Central memory CD4-positive, alpha-beta T cell (primary cell): ENCODE data around the gene F2RL1.
"Not testable (repeated sequence)": the region's sequence is repeated elsewhere in the genome, so short reads cannot be mapped to it uniquely, and the experiment has no call there.

Experiments used
- DNase-seq: peaks from one replicate; pipeline ENCODE4 v3.0.0; 2022
- total RNA-seq, 3 experiments: gene quantifications; one replicate each; lab custom pipeline; 2026; lab: John Stamatoyannopoulos, UW

Gene F2RL1
- 1.5 to 38.9 (median 4.9) reads per million in 3 experiments for total RNA-seq

DNA sequence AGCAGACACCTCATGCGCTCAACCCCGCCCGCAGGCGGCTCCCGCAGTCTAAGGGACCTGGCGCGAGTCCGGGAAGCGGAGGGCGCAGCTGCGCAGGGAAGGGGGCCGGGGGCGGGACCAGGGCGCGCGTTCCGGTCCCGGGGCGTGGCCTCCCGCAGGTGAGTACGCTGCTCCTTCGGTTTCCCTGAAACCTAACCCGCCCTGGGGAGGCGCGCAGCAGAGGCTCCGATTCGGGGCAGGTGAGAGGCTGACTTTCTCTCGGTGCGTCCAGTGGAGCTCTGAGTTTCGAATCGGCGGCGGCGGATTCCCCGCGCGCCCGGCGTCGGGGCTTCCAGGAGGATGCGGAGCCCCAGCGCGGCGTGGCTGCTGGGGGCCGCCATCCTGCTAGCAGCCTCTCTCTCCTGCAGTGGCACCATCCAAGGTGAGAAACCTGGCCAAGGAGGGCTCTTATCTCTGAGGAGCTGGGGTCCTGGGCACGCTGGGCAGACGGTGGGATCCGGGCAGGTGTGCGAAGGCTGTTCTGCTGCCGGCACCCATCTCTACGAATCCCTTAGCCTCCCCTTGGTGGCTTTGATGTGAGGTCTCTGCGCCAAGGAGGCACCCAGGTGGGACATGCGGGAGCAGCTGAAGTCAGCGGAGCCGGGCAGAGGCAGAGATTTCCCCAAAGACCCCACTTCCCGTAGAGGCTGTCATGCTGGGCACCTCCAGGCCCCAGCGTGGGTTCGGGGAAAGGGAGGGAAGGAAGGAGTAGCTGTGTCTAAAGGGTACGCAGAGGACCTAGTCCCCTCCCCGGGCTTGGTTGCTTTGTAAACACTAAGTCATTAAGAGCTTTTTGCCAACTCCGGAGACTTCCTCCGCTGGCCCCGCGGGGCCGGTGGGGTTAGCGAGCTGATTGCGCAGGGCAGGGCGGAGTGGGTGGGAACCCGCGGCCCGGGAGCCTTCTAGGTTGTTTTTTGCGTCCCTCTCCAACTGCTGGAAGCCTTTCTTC lies at the start of gene F2RL1:
TSS of gene F2RL1 (plus strand) at position 187 of the 988 bp plus-strand sequence. CDS start at position 340, 153 bp downstream.
- peak; percentile 32 for DNase-seq

DNA sequence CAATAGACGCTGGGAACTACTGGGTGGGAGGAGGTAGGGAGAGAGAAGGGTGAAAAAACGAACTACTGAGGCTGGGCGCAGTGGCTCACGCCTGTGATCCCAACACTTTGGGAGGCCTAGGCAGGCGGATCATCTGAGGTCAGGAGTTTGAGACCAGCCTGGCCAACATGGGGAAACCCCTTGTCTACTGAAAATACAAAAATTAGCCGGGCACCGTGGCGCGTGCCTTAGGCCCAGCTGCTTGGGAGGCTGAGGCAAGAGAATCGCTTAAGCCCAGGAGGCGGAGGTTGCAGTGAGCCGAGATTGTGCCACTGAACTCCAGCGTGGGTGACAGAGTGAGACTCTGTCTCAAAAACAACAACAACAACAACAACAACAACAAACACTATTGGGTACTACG lies 47.8 kb upstream of the F2RL1 start:
- DNase-seq = not testable (repeated sequence)

GRCh38 chr5:76771705-76772405 lies 47.0 kb upstream of the F2RL1 start:
- no peak for DNase-seq

DNA sequence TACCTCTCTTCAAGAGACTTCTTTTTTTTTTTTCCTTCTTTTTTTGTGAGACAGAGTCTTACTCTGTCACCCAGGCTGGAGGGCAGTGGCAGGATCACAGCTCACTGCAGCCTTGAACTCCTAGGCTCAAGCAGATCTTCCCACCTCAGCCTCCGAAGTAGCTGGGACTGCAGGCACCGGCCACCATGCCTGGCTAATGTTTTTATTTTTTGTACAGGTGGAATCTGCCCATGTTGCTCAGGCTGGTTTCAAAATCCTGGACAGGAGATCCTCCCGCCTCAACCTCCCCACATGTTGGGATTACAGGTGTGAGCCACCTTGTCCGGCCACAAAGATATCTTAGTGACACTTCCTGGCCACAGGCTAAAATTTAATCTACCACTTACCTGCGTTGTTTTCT lies 42.9 kb upstream of the F2RL1 start:
- DNase-seq = no peak

DNA sequence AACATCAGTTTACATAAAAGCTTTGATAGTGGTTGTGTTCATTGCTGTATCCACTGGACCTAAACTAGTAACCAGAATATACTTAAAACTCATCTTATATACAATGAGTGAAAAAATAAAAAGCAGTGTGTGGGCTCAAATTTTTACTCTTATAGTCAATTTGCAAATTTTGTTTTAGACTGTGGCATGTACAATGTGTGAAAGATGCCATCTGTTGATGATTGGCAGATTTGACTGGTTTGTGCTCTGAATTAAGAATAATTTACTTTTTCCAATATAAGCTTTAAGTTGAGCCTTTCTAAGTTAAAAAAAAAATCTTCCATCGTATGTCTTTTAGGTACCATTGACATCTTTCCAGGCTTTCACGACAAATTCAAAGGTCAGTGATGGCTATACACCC lies 42.4 kb upstream of the F2RL1 start:
- DNase-seq = no peak

DNA sequence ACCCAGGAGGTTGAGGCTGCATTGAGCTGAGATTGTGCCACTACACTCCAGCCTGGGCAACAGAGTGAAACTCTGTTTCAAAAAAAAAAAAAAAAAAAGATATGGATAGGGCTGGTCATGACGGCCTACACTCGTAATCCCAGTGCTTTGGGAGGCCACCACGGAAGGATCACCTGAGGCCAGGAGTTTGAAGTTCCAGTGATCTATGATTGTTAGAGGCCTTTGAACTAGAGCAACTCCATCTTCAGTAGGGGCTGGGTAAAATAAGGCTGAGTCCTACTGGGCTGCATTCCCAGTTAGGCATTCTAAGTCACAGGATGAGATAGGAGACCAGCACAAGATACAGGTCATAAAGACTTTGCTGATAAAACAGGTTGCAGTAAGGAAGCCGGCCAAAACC lies 38.2 kb upstream of the F2RL1 start:
- not testable (repeated sequence) for DNase-seq

GRCh38 chr5:76781775-76782174 lies 37.1 kb upstream of the F2RL1 start:
- no peak for DNase-seq

DNA sequence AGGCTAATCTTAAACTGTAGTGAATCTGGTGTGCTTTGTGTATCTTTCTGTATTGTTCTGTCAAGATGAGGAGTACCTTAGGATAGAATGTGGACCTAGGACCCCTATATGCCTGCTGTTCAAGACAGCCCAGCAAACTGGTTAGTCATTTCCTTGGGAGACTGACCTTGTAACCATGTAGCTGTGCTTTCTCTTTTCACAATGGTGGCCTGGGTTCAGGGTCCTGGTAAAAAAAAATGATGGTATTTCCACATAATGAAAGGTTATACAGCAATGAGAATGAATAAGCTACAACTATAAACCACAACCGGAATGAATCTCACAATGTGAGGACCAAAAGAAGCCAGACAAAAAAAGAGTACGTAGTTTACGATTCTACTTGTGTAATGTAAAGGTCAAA lies 36.4 kb upstream of the F2RL1 start:
- DNase-seq = no peak

GRCh38 chr5:76787237-76787636 lies 31.6 kb upstream of the F2RL1 start:
- no peak for DNase-seq

DNA sequence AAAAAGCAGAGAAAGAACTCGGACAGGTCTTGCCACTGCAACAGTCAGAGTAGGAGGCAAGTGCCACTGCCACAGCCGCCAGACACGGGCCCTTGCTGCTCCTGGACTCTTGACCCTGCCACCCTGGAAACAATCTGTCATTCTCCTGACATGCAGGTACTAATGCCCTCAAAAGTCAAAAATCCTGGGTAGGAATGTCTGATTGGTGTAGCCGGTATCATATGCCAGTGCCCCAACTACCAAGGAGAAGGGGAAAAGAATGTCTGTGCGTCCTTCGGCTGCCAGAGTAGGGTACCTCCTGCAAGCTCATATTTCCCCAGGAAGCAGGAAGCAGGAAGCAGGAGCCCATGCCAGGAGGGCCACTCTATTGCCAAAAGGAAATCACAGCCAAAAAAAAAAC lies 30.5 kb upstream of the F2RL1 start:
- DNase-seq = no peak

- not testable (repeated sequence) for DNase-seq
These were observed 29.6 kb upstream of the F2RL1 start for GRCh38 chr5:76789275-76789674.

- DNase-seq = no peak
These were observed 28.7 kb upstream of the F2RL1 start for GRCh38 chr5:76789991-76790581.

DNA sequence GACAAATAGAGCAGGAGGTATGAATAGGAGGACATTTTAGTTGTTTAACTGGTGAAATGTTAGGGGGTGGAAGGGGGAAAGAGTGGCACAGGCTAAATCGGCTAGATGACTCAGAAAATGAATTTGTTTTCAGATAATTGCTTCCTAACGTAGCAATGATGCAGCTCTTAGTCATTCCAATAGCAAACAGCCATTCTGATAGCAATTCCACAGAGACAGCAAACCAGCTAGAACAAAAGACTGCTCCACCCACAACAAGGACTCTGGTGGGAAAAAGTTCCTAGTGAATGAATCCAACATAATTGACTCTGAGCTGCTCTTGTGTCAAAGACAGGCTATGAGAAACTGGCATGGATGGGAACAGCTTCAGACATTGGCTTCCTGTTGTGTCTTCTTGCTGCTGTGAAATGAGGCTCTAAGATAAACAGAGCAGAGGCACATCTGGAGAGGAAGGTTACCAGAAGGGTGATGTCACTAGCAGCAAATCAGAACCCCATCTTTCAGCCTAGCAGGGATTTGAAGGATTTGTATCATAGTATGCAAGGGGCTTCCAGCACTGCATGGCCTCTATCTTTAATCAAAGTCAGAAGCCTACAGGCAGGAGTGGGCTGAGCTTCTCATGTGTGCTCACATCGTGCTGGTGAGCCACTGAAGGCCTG lies 28.1 kb upstream of the F2RL1 start:
- peak; percentile 4 for DNase-seq

- DNase-seq = no peak
These were observed 27.4 kb upstream of the F2RL1 start for GRCh38 chr5:76791461-76791860.

- no peak for DNase-seq
These were observed 24.0 kb upstream of the F2RL1 start for GRCh38 chr5:76794871-76795270.

GRCh38 chr5:76799588-76799987 lies 19.2 kb upstream of the F2RL1 start:
- DNase-seq = no peak

- no peak for DNase-seq
These were observed 18.3 kb upstream of the F2RL1 start for GRCh38 chr5:76800579-76800978.

DNA sequence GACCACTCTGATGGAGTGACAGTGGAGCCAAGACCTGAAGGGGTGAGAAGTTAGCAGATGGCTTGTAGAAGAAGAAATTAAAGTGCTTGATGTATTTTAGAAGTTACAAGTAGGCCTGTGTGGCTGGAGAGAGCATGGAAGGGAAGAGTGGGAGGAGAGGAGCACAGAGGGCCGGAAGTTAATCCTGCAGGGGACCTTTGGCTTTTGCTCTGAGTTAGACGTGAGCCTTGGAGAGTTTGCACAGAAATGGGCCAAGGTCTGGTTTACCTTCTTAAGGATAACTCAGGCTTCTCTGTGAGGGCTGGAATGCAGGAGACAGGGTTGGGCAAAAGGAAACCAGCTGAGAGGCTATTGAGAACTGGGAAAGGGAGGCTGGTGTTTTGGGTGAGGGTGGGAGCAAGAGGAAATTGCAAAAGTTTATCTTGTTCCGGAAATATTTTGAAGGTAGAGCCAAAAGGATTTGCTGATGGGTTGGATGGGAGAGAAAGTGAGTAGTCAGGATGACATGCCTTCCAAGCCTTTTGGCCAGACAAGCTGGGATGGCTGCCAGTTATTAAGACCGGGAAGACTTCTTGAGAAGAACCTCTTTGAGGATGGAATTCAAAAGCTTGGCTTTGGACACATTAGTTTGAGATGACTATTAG lies 17.5 kb upstream of the F2RL1 start:
- no peak for DNase-seq

GRCh38 chr5:76801803-76802195 lies 17.0 kb upstream of the F2RL1 start:
- no peak for DNase-seq

DNA sequence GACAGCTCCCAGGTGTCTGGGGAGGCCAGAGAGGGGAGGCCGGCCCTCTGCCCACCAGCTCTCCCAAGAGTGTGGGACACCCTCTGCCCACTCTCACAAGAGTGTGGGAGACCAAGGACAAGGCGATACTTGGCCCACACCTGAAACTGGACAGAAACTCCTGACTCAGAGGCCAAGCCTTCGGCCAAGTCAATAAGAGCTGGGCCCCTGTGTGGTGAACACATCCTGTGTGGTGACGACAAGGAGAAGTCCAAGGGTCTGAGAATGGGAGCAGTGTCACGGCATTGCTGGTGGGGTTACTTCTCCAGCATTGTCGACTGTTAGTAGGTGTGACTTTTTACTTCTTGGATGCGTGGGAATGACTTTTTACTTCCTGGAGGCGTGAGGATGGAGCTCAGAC lies 14.6 kb upstream of the F2RL1 start:
- no peak for DNase-seq

DNA sequence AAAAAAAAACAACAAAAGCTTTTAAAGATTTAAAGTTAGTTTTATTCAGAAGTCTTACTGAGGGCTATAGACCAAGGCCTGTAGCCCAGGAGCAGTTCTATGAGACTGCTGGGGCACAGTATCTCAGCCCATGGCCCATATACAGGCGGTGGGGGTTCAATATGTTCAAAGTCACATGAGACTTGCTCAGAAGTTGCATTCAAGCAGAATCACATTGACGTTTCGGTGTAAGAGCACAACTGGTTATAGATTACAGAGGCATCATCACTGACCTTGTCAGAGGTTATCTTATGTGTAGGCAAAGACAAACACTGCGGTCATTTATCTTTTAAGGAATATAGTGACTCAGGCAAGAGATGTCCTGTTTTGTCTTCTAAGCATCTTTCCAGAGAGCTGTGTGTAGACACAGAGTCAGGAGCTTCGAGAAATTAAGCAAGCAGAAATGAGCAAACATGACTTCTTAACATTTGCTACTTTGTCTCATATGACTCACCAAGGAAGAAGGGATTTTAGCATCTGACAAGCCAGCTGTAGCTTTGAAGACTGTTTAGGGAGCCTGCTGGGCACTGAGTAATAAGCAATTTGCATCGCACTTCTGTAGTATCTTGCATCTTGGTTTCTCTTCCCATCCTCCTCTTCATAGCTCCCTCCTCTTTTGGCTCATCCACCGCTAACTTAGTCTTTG lies 12.9 kb upstream of the F2RL1 start:
- no peak for DNase-seq

DNA sequence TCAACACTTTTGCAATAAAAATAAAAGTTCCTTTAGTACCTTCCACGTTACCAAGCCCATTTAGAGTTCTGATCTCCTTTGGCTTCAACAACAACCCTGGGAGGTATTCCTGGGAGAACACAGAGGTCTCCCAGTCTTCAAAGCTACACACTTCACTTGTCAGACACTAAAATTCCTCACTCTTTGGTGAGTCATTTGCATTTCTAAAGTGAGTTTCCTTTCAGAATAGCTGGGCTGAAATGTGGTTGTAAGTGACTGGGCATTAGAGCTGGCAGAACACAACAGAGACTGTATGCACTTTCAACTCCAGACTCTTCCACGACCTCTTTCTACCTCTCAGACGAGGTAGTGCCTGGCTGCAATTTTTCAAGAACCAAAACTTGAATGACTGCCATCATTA lies 11.5 kb upstream of the F2RL1 start:
- no peak for DNase-seq
